D721Med (cell line): Measurements from ENCODE around the gene AKAP9.
"Not testable (repeated sequence)": the region's sequence is repeated elsewhere in the genome, so short reads cannot be mapped to it uniquely, and the experiment has no call there.

Experiments used
- DNase-seq: peaks from one replicate; pipeline ENCODE4 v3.0.0; 2011; ENCODE audit warnings: low spot score; ENCODE audit not compliant: insufficient read length
- FAIRE-seq: peaks from 2 replicates; lab custom pipeline; 2011; peaks lifted over from hg19 to GRCh38; lab: Jason Lieb, UNC
- TF ChIP-seq, protein P1 (sequence below): IDR thresholded peaks from 2 replicates; pipeline ENCODE4 v1.5.1; 2012; ENCODE audit warnings: mild to moderate bottlenecking, control low read depth; ENCODE audit not compliant: insufficient read depth; ENCODE audit errors: missing control alignments

Gene AKAP9

DNA sequence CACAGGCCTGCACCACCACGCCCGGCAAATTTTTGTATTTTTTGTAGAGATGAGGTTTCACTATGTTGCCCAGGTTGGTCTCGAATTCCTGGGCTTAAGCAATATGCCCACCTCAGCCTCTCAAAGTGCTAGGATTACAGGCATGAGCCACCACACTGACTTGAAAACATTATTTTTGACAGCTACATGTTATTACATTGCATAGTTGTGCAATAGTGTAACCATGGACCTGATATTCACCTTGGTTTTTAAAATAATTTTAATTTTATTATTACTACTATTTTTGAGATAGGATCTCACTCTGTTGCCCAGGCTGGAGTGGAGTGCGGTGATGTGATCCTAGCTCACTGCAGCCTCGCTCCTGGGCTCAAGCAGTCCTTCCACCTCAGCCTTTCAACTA, 18.4 kb downstream of the AKAP9 start:
- TF ChIP-seq, protein P1, sequence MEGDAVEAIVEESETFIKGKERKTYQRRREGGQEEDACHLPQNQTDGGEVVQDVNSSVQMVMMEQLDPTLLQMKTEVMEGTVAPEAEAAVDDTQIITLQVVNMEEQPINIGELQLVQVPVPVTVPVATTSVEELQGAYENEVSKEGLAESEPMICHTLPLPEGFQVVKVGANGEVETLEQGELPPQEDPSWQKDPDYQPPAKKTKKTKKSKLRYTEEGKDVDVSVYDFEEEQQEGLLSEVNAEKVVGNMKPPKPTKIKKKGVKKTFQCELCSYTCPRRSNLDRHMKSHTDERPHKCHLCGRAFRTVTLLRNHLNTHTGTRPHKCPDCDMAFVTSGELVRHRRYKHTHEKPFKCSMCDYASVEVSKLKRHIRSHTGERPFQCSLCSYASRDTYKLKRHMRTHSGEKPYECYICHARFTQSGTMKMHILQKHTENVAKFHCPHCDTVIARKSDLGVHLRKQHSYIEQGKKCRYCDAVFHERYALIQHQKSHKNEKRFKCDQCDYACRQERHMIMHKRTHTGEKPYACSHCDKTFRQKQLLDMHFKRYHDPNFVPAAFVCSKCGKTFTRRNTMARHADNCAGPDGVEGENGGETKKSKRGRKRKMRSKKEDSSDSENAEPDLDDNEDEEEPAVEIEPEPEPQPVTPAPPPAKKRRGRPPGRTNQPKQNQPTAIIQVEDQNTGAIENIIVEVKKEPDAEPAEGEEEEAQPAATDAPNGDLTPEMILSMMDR, result no peak
- DNase-seq (no peak), FAIRE-seq (no peak)

DNA sequence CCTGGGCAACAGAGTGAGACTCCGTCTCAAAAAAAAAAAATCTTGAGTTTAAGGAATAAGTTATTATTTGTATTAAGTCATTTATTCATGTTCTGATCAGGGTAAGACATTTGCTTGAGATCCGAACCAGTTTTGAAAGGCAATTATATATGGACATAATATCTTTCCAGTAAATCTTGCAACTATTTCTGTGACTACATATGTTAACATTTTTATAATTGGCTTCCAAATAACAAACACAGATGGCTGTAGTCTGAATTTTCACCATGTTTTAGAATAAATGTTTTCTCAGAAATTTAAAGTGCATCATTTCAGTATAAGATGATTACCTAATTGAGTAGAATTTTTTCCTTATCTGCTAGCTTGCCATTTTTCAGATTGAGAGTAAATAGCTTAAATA, 21.2 kb downstream of the AKAP9 start:
- FAIRE-seq (no peak), DNase-seq (no peak)
- TF ChIP-seq, protein P1, result no peak

DNA sequence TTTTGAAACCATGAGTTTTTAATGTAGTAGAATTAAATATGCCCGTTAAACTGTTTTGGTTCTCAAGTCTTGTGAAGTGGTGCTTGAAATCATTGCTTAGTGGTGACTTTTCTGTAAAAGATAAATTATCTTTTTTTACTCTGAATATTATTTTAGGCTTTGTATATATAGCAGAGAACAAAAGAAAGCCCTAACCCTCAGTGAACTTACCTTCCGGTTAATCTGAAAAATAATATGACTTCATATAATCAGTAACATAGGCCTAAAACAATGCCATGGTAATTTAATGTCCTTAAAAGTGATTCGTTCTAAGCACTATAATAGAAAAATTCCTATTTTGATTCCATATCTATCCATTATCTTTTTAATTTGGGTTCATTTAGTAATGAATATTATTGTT, 21.8 kb downstream of the AKAP9 start:
- TF ChIP-seq, protein P1, result no peak
- FAIRE-seq (no peak), DNase-seq (no peak)

DNA sequence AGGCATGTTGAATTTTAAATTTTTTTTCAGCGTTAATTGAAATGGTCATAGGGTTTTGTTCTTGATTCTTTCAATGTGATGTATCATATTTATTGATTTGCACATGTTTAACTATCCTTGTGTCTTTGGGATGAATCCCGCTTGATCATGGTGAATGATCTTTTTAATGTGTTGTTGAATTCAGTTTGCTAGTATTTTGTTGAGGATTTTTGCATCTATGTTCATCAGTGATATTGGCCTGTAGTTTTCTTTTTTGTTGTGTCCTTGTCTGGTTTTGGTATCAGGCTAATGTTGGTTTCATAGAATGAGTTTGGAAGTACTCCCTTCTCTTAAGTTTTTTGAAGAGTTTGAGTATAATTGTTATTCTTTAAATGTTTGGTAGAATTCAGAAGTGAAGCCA, 26.9 kb downstream of the AKAP9 start:
- DNase-seq, FAIRE-seq: not testable (repeated sequence)

DNA sequence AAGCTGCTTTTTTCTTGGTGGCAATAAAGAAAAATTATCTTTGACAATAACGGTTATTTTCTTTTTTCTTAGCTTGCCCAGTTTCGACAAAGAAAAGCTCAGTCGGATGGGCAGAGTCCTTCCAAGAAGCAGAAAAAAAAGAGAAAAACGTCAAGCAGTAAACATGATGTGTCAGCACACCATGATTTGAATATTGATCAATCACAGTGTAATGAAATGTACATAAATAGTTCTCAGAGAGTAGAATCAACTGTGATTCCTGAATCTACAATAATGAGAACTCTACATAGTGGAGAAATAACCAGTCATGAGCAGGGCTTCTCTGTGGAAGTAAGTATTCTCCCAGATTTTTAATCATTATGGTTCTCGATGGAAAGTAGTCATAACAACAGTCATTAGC, 33.0 kb downstream of the AKAP9 start:
- FAIRE-seq (no peak), DNase-seq (no peak)
- TF ChIP-seq, protein P1, result no peak

DNA sequence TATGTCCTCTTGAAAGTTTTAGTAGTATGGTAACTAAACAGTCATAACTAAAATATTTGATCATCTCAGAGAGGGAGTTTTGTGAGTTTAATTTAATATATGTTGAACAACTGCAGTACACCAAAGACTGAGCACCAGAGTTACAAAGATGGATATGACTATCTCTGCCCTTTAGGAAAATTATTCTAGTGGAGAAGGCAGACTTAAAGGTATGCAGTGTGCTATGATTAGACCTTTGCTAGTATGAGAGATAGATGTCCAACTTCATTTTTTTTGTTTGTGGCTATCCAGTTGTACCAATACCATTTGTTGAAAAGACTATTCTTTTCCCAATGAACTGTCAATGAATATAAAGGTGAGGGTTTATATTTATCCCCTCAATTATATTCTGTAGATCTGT, 33.4 kb downstream of the AKAP9 start:
- TF ChIP-seq, protein P1, result no peak
- no peak for DNase-seq
- FAIRE-seq, result no peak

DNA sequence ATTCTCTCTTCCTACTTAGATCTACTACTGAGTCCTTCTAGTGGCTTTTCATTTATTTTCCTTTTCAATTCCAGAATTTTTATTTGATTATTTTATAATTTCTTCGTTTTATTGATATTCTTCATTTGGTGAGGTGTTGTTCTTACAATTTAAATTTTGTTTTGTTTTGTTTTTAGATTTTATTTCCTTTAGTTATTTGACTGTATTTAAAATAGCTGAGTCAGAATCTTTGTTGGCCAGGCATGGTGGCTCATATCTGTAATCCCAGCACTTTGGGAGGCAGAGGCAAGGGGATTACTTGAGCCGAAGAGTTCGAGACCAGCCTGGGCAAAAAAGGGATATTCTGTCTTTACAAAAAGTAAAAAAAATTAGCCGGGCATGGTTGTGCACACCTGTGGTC, 36.1 kb downstream of the AKAP9 start:
- FAIRE-seq (no peak), DNase-seq (no peak)
- TF ChIP-seq, protein P1, result no peak

DNA sequence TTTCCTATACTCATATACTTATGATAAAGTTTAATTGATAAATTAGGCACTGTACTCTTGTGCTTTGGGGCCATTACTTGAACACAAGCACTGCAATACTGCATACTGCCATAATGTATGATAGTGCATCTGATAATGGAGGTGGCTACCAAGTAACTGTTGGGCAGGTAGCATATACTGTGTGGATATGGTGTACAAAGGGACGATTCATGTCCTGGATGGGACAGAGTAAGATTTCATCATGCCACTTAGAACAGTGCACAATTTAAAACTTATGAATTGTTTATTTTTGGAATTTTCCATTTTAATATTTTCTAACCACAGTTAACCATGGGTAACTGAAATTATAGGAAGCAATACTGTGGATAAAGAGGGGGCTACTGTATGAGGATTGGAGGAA, 38.9 kb downstream of the AKAP9 start:
- DNase-seq, result no peak
- no peak for FAIRE-seq
- TF ChIP-seq, protein P1, result no peak

DNA sequence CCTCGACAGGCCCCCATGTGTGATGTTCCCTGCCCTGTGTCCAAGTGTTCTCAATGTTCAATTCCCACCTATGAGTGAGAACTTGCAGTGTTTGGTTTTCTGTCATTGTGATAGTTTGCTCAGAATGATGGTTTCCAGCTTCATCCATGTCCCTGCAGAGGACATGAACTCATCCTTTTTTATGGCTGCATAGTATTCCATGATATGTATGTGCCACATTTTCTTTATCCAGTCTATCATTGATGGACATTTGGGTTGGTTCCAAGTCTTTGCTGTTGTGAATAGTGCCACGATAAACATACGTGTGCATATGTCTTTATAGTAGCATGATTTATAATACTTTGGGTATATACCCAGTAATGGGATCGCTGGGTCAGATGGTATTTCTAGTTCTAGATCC, 41.7 kb downstream of the AKAP9 start:
- not testable (repeated sequence) for DNase-seq, FAIRE-seq
